Measurements from ENCODE around the gene CCDC9. TPM values are rescaled to one million over a fixed set of nuclear protein-coding genes. Genes with fewer than 3 reads are reported as not detected.

CCDC9 gene
- total and polyA plus RNA-seq, 2 of the 13 experiments (the other 11 are each of a cell fraction or from before 2014, with no cell fraction given) = 2.9 to 6.3 TPM

- TF ChIP-seq ZNF512B (CRISPR knock-in tag; IDR thresholded peaks at IDR 0.05; ENCODE audit: borderline replicate concordance) (no peak), MXD3 (CRISPR knock-in tag; IDR thresholded peaks at IDR 0.05) (peak; percentile 17), PAX8 (CRISPR knock-in tag; IDR thresholded peaks at IDR 0.05; ENCODE audit: borderline replicate concordance) (no peak; the same call in 1 of the 2 replicates), ZNF530 (CRISPR knock-in tag; IDR thresholded peaks at IDR 0.05; ENCODE audit: low read depth) (no peak), ZC3H13 (CRISPR knock-in tag; IDR thresholded peaks at IDR 0.05) (peak; percentile 61; the same call in 1 of the 2 replicates), MEIS2 (CRISPR knock-in tag; IDR thresholded peaks at IDR 0.05) (0 out of 2 replicates have a peak, but pooled peaks have one; percentile 31), ZXDC (CRISPR knock-in tag; IDR thresholded peaks at IDR 0.05) (no peak; the same call in 1 of the 2 replicates), ZNF383 (CRISPR knock-in tag; IDR thresholded peaks at IDR 0.05; ENCODE audit: borderline replicate concordance) (no peak), SMARCC2 (IDR thresholded peaks at IDR 0.05) (no peak), HIVEP1 (CRISPR knock-in tag; IDR thresholded peaks at IDR 0.05) (peak; percentile 99), KLF12 (CRISPR knock-in tag; IDR thresholded peaks at IDR 0.05; ENCODE audit: borderline replicate concordance) (no peak; the same call in 1 of the 2 replicates), NR1H2 (CRISPR knock-in tag; IDR thresholded peaks at IDR 0.05; ENCODE audit: borderline replicate concordance, low read depth) (no peak), PHF5A (CRISPR knock-in tag; IDR thresholded peaks at IDR 0.05; ENCODE audit: low read depth, unreplicated experiment) (no peak), ZNF773 (CRISPR knock-in tag; IDR thresholded peaks at IDR 0.05; ENCODE audit: borderline replicate concordance) (peak; percentile 68; the same call in 1 of the 2 replicates), ZNF740 (CRISPR knock-in tag; IDR thresholded peaks at IDR 0.05) (peak; percentile 97), CEBPB (IDR thresholded peaks at IDR 0.05; ENCODE audit: borderline replicate concordance, low read depth, low read length) (no peak), TCF12 (IDR thresholded peaks at IDR 0.05) (no peak), TCF12 (CRISPR knock-in tag; IDR thresholded peaks at IDR 0.05) (no peak), SP2 (CRISPR knock-in tag; IDR thresholded peaks at IDR 0.05) (0 out of 2 replicates have a peak, but pooled peaks have one; percentile 41), ZNF296 (CRISPR knock-in tag; conservative IDR thresholded peaks at IDR 0.05) (no peak), ZBTB34 (CRISPR knock-in tag; IDR thresholded peaks at IDR 0.05) (no peak)
These were observed 24.9 kb upstream of the CCDC9 start (continued) for GRCh38 chr19:47231215-47232054.
